ENCODE measurements around the gene GIGYF2. TPM values are rescaled to one million over a fixed set of nuclear protein-coding genes. Genes with fewer than 3 reads are reported as not detected.

GIGYF2 gene, protein sequence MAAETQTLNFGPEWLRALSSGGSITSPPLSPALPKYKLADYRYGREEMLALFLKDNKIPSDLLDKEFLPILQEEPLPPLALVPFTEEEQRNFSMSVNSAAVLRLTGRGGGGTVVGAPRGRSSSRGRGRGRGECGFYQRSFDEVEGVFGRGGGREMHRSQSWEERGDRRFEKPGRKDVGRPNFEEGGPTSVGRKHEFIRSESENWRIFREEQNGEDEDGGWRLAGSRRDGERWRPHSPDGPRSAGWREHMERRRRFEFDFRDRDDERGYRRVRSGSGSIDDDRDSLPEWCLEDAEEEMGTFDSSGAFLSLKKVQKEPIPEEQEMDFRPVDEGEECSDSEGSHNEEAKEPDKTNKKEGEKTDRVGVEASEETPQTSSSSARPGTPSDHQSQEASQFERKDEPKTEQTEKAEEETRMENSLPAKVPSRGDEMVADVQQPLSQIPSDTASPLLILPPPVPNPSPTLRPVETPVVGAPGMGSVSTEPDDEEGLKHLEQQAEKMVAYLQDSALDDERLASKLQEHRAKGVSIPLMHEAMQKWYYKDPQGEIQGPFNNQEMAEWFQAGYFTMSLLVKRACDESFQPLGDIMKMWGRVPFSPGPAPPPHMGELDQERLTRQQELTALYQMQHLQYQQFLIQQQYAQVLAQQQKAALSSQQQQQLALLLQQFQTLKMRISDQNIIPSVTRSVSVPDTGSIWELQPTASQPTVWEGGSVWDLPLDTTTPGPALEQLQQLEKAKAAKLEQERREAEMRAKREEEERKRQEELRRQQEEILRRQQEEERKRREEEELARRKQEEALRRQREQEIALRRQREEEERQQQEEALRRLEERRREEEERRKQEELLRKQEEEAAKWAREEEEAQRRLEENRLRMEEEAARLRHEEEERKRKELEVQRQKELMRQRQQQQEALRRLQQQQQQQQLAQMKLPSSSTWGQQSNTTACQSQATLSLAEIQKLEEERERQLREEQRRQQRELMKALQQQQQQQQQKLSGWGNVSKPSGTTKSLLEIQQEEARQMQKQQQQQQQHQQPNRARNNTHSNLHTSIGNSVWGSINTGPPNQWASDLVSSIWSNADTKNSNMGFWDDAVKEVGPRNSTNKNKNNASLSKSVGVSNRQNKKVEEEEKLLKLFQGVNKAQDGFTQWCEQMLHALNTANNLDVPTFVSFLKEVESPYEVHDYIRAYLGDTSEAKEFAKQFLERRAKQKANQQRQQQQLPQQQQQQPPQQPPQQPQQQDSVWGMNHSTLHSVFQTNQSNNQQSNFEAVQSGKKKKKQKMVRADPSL (N-terminal part only)
- total RNA-seq (2022; extraction: Qiagen RNA extraction; ENCODE audit: low read depth), result 20.0 to 31.2 TPM (median 27.2 TPM) in 5 replicates

DNA sequence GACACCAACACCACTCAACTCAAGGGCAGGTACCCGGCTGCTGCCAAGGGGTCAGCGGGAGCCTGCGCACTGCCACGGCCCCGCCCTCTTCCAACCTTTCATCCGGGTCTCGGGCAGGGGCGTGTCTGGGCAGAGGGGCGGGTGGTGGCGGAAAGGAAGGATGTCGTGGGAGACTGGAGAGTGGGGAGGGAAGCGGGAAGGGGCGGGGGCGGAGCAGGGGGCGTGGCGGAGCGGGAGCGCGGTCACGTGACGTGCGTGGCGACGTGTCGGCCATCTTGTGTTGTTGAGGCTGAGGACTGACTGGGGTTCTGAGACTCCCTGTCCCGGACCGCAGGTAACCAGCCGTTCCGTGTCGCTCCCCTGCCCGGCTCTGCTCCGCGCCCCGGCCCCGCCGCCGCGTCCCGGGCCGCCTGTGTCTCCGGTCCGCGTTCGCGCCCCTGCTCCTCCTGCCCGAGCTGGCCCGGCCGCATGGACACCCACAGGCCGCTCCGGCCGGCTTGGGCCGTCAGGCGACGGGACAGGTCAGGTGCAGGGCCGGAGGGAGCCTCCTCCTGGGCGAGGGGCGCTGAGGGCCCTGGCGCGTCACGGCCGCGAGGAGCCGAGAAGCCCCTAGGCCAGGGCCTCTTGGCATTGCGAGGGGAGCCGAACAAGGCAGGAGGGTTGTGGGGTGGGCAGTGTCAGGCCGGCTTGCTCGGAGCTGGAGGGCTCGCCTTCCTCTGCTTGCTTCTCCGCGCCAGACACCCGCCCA lies at the start of gene GIGYF2:
Gene GIGYF2, plus strand, starts transcription at position 273 of the 748 bp plus-strand sequence. CDS start 37,867 bp downstream, outside the sequence.

GRCh38 chr2:232776435-232776834 lies 79.3 kb downstream of the GIGYF2 start, which contains the start of gene KCNJ13:
Gene KCNJ13 (minus strand): TSS chr2:232776565. CDS start chr2:232771362, 5,203 bp downstream.

GRCh38 chr2:232870018-232870765 lies 173.1 kb downstream of the GIGYF2 start, which contains the start of gene SNORC:
Gene SNORC (plus strand): TSS chr2:232870264. CDS start chr2:232870342, 78 bp downstream.

Other genes with a start within 250 kb of the GIGYF2 start
- gene ALPI, start 241.2 kb upstream of the GIGYF2 start, total RNA-seq (2022; extraction: Qiagen RNA extraction; ENCODE audit: low read depth), result not detected in 5 replicates
- gene ECEL1, start 209.5 kb upstream of the GIGYF2 start, total RNA-seq (2022; extraction: Qiagen RNA extraction; ENCODE audit: low read depth), result 0.19 to 0.74 TPM (median 0.23 TPM) in 5 replicates
- 0.14 to 0.27 TPM (median 0.22 TPM) in 4 of 5 replicates, not detected in the other for gene PRSS56, start 176.9 kb upstream of the GIGYF2 start, total RNA-seq (2022; extraction: Qiagen RNA extraction; ENCODE audit: low read depth)
- gene CHRND, start 171.2 kb upstream of the GIGYF2 start, total RNA-seq (2022; extraction: Qiagen RNA extraction; ENCODE audit: low read depth), result not detected in 5 replicates
- gene CHRNG, start 157.6 kb upstream of the GIGYF2 start, total RNA-seq (2022; extraction: Qiagen RNA extraction; ENCODE audit: low read depth), result not detected in 5 replicates
- gene TIGD1, start 146.8 kb upstream of the GIGYF2 start, total RNA-seq (2022; extraction: Qiagen RNA extraction; ENCODE audit: low read depth), result 4.0 to 5.3 TPM (median 5.0 TPM) in 5 replicates
- gene EIF4E2, start 146.6 kb upstream of the GIGYF2 start, total RNA-seq (2022; extraction: Qiagen RNA extraction; ENCODE audit: low read depth), result 86.0 to 227 TPM (median 99.0 TPM) in 5 replicates
- 1.8 to 2.4 TPM (median 1.9 TPM) in 5 replicates for gene EFHD1, start 63.7 kb upstream of the GIGYF2 start, total RNA-seq (2022; extraction: Qiagen RNA extraction; ENCODE audit: low read depth)
- gene KCNJ13, start 79.2 kb downstream of the GIGYF2 start, total RNA-seq (2022; extraction: Qiagen RNA extraction; ENCODE audit: low read depth), result not detected in 5 replicates
- gene SNORC, start 172.9 kb downstream of the GIGYF2 start, total RNA-seq (2022; extraction: Qiagen RNA extraction; ENCODE audit: low read depth), result 5.3 to 15.8 TPM (median 9.8 TPM) in 5 replicates

Data from A549 treated with RU486 at 1 μM for 4 hours (cell line).